GM12874 (cell line): ENCODE data around the gene SBK2.

Experiments
- CTCF ChIP-seq: IDR thresholded peaks from 2 replicates; pipeline ENCODE4 v1.5.1; 2011; ENCODE audit warnings: low read depth, mild to moderate bottlenecking, control low read depth, low read length, moderate library complexity; ENCODE audit not compliant: insufficient read depth

The SBK2 gene

GRCh38 chr19:55549500-55550320 lies 12.8 kb upstream of the SBK2 start:
- TF ChIP-seq CTCF, result no peak

- TF ChIP-seq CTCF, result no peak
These were observed 10.1 kb upstream of the SBK2 start for GRCh38 chr19:55546822-55547614.

GRCh38 chr19:55546011-55546410 lies 9.1 kb upstream of the SBK2 start:
- no peak for TF ChIP-seq CTCF

- TF ChIP-seq CTCF, result no peak
These were observed 8.5 kb upstream of the SBK2 start, which contains the start of gene SBK3 for GRCh38 chr19:55545443-55545842. Gene SBK3, minus strand, starts transcription at chr19:55545543. Its CDS starts 0 bp downstream, at chr19:55545543.

- TF ChIP-seq CTCF, result no peak
These were observed 8.0 kb upstream of the SBK2 start for GRCh38 chr19:55544776-55545439.

- TF ChIP-seq CTCF, result no peak
These were observed 7.1 kb upstream of the SBK2 start for GRCh38 chr19:55544014-55544413.

GRCh38 chr19:55543567-55543966 lies 6.6 kb upstream of the SBK2 start:
- no peak for TF ChIP-seq CTCF
